GM12801 (cell line): ENCODE data around the gene F12.

Source experiments
- TF ChIP-seq, protein P1 (sequence below): IDR thresholded peaks from one replicate; pipeline ENCODE4 v1.5.1; 2011; ENCODE audit warnings: control low read depth; ENCODE audit not compliant: insufficient read length; ENCODE audit errors: extremely low read depth

Gene F12

GRCh38 chr5:177421062-177421798 is 11.9 kb upstream of the F12 start:
- TF ChIP-seq, protein P1, sequence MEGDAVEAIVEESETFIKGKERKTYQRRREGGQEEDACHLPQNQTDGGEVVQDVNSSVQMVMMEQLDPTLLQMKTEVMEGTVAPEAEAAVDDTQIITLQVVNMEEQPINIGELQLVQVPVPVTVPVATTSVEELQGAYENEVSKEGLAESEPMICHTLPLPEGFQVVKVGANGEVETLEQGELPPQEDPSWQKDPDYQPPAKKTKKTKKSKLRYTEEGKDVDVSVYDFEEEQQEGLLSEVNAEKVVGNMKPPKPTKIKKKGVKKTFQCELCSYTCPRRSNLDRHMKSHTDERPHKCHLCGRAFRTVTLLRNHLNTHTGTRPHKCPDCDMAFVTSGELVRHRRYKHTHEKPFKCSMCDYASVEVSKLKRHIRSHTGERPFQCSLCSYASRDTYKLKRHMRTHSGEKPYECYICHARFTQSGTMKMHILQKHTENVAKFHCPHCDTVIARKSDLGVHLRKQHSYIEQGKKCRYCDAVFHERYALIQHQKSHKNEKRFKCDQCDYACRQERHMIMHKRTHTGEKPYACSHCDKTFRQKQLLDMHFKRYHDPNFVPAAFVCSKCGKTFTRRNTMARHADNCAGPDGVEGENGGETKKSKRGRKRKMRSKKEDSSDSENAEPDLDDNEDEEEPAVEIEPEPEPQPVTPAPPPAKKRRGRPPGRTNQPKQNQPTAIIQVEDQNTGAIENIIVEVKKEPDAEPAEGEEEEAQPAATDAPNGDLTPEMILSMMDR, result no peak

- TF ChIP-seq, protein P1, result no peak
These were observed 9.7 kb upstream of the F12 start for GRCh38 chr5:177419046-177419445.

- TF ChIP-seq, protein P1, result no peak
These were observed 5.1 kb upstream of the F12 start for GRCh38 chr5:177414481-177414880.

DNA sequence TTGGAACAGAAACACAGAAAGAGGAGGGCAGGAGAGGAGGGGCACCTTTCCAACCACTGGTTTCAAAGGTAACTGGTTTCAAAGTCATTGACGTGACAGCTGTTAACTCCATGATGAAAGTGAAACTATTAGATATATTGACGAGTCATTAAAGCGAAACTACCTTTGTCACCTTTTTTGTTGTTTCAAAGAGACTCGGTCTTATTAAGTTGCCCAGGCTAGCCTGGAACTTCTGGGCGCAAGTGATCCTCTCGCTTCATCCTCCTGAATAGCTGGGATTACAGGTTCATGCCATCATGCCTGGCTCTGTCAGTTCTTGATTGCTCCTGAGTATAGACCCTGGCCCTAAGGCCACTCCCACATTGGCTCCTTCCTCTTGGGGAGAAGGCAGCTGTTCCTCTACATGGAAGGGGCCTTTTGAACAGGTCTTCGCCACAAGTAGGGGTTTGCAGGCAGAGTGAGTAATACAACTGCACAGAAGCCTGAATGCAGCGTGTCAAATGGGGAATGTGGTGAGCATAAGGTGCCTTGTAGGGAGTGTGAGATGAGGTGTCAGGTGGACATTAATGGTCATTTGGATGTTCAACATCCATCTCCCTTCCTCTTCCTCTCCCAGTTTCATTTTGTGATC is 3.4 kb upstream of the F12 start:
- TF ChIP-seq, protein P1, result no peak

GRCh38 chr5:177410575-177410974 is 1.2 kb upstream of the F12 start:
- TF ChIP-seq, protein P1, result no peak

- TF ChIP-seq, protein P1, result no peak
These were observed 3.6 kb downstream of the F12 start for GRCh38 chr5:177405805-177406204.

GRCh38 chr5:177405312-177405711 is 4.1 kb downstream of the F12 start:
- TF ChIP-seq, protein P1, result no peak
